ENCODE data around the gene CAMK2B.

CAMK2B gene

DNA sequence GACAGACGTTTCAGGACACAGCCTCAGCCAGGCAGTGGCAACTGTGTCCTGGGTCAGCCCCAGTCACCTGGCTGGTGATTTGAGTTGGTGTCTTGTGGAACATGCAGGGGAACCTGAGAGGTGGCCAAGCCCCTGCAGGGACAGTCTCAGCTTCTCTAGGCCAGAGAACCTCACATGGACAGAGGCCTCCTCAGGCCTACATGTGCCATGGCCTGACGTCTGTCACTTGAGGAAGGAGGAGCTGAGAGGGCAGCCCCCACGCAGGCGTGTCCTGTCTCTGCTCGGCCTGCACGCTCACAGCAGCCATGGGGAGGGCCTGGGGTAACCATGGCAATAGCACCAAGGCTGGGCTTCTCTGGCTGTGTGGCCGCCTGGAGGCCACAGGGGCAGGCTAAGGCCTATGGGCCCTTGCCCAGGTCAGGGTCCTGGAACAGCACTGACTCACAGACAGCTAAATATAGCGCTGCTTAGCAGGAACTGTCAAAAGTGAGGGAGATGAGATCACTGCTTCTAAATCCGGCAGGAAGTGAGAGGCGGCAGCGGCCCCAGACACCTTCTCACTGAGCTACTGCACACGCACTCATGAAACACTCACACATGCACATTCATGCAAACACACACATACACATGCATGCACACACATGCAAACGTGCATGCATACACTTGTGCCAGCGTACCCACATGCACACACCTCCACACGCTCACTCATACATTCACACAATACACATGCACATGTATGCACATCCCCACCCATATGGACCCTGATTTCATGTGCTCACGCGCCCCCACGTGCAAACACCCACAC, 67.6 kb downstream of the CAMK2B start:
- Histone ChIP-seq H3K9me3 (ENCODE audit: control insufficient read depth, insufficient read depth, low read length) (peaks cover 6% of the 10 kb centered on the region; the same call in 1 of the 2 replicates), H3K27me3 (ENCODE audit: control insufficient read depth, low read length) (no peaks in the 10 kb centered on the region), H3K79me2 (ENCODE audit: control insufficient read depth, low read length) (no peaks in the 10 kb centered on the region), H3K9me2 (replicated peaks; ENCODE audit: control insufficient read depth, low read length) (no peaks in the 10 kb centered on the region), H3K36me3 (ENCODE audit: control insufficient read depth, low read length) (no peaks in the 10 kb centered on the region), H3F3A (ENCODE audit: control insufficient read depth, insufficient read depth) (no peaks in the 10 kb centered on the region), H3K4me1 (ENCODE audit: control insufficient read depth, low read length) (peaks cover 39% of the 10 kb centered on the region), H3K27ac (ENCODE audit: low read depth, low read length) (peak overlapping the region; percentile 69), H3K4me2 (ENCODE audit: low read length) (peak overlapping the region; percentile 75), H3K4me3 (ENCODE audit: low read length) (peak overlapping the region; percentile 51), H4K20me1 (ENCODE audit: control insufficient read depth, insufficient read depth, low read depth, low read length) (no peaks in the 10 kb centered on the region)
- TF ChIP-seq EZH2phosphoT487 (IDR thresholded peaks at IDR 0.05; ENCODE audit: borderline replicate concordance, low read length), result no peak
- TF ChIP-seq, protein P1, sequence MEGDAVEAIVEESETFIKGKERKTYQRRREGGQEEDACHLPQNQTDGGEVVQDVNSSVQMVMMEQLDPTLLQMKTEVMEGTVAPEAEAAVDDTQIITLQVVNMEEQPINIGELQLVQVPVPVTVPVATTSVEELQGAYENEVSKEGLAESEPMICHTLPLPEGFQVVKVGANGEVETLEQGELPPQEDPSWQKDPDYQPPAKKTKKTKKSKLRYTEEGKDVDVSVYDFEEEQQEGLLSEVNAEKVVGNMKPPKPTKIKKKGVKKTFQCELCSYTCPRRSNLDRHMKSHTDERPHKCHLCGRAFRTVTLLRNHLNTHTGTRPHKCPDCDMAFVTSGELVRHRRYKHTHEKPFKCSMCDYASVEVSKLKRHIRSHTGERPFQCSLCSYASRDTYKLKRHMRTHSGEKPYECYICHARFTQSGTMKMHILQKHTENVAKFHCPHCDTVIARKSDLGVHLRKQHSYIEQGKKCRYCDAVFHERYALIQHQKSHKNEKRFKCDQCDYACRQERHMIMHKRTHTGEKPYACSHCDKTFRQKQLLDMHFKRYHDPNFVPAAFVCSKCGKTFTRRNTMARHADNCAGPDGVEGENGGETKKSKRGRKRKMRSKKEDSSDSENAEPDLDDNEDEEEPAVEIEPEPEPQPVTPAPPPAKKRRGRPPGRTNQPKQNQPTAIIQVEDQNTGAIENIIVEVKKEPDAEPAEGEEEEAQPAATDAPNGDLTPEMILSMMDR (IDR thresholded peaks at IDR 0.05; ENCODE audit: low read depth, low read length, poor library complexity, severe bottlenecking), result no peak

DNA sequence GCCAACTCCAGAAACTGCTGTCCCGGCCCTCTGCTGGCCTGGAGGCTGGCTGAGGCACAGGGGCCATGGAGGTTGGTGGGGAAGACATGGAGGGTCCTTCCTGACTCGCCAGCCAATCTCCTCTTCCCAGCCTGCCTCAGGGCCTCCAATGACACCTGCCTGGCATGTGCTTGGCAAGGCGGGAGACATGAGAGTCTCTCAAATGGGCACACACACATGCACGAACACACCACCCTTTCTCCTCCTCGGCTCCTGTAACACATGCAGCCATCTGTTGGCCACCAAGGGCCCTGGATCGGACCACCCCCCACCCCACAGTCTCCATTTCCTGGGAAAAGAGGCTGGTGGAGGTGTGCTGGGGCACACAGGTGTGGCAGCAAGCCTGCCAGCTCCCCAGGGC, 68.2 kb downstream of the CAMK2B start:
- no peaks in the 10 kb centered on the region for H3K36me3 ChIP-seq (ENCODE audit: control insufficient read depth, low read length)
- H3K9me2 ChIP-seq (replicated peaks; ENCODE audit: control insufficient read depth, low read length), result no peaks in the 10 kb centered on the region
- H3K9me3 ChIP-seq (ENCODE audit: control insufficient read depth, insufficient read depth, low read length), result peaks cover 6% of the 10 kb centered on the region; the same call in 1 of the 2 replicates
- no peaks in the 10 kb centered on the region for H4K20me1 ChIP-seq (ENCODE audit: control insufficient read depth, insufficient read depth, low read depth, low read length)
- peaks cover 39% of the 10 kb centered on the region for H3K4me1 ChIP-seq (ENCODE audit: control insufficient read depth, low read length)
- no peaks in the 10 kb centered on the region for H3F3A ChIP-seq (ENCODE audit: control insufficient read depth, insufficient read depth)
- H3K4me3 ChIP-seq (ENCODE audit: low read length), result peak overlapping the region; percentile 51
- H3K27ac ChIP-seq (ENCODE audit: low read depth, low read length), result peak overlapping the region; percentile 69
- H3K79me2 ChIP-seq (ENCODE audit: control insufficient read depth, low read length), result no peaks in the 10 kb centered on the region
- no peak for TF ChIP-seq EZH2phosphoT487 (IDR thresholded peaks at IDR 0.05; ENCODE audit: borderline replicate concordance, low read length)
- TF ChIP-seq, protein P1 (IDR thresholded peaks at IDR 0.05; ENCODE audit: low read depth, low read length, poor library complexity, severe bottlenecking), result no peak
- H3K4me2 ChIP-seq (ENCODE audit: low read length), result peak overlapping the region; percentile 75
- no peaks in the 10 kb centered on the region for H3K27me3 ChIP-seq (ENCODE audit: control insufficient read depth, low read length)

- Histone ChIP-seq H3K9me2 (replicated peaks; ENCODE audit: control insufficient read depth, low read length) (no peaks in the 10 kb centered on the region), H3K4me2 (ENCODE audit: low read length) (no peak overlapping the region)
Observed at GRCh38 chr7:44256459-44256858, 68.9 kb downstream of the CAMK2B start.

More at GRCh38 chr7:44256459-44256858, 68.9 kb downstream of the CAMK2B start:
- H3K27ac ChIP-seq (ENCODE audit: low read depth, low read length), result no peak overlapping the region
- H3F3A ChIP-seq (ENCODE audit: control insufficient read depth, insufficient read depth), result no peaks in the 10 kb centered on the region
- peaks cover 6% of the 10 kb centered on the region; the same call in 1 of the 2 replicates for H3K9me3 ChIP-seq (ENCODE audit: control insufficient read depth, insufficient read depth, low read length)
- H3K27me3 ChIP-seq (ENCODE audit: control insufficient read depth, low read length), result no peaks in the 10 kb centered on the region
- no peak for TF ChIP-seq EZH2phosphoT487 (IDR thresholded peaks at IDR 0.05; ENCODE audit: borderline replicate concordance, low read length)
- TF ChIP-seq, protein P1 (IDR thresholded peaks at IDR 0.05; ENCODE audit: low read depth, low read length, poor library complexity, severe bottlenecking), result no peak
- H3K4me3 ChIP-seq (ENCODE audit: low read length), result no peak overlapping the region
- H3K79me2 ChIP-seq (ENCODE audit: control insufficient read depth, low read length), result no peaks in the 10 kb centered on the region
- peaks cover 35% of the 10 kb centered on the region for H3K4me1 ChIP-seq (ENCODE audit: control insufficient read depth, low read length)
- no peaks in the 10 kb centered on the region for H4K20me1 ChIP-seq (ENCODE audit: control insufficient read depth, insufficient read depth, low read depth, low read length)
- no peaks in the 10 kb centered on the region for H3K36me3 ChIP-seq (ENCODE audit: control insufficient read depth, low read length)
